ENCODE measurements around the gene UBAP2L. TPM values are rescaled to one million over a fixed set of nuclear protein-coding genes. Genes with fewer than 3 reads are reported as not detected.
"Not testable (repeated sequence)": the region's sequence is repeated elsewhere in the genome, so short reads cannot be mapped to it uniquely, and the experiment has no call there.

The UBAP2L gene
- total RNA-seq, 2 experiments from 2014 or later: 267 to 272 TPM

DNA sequence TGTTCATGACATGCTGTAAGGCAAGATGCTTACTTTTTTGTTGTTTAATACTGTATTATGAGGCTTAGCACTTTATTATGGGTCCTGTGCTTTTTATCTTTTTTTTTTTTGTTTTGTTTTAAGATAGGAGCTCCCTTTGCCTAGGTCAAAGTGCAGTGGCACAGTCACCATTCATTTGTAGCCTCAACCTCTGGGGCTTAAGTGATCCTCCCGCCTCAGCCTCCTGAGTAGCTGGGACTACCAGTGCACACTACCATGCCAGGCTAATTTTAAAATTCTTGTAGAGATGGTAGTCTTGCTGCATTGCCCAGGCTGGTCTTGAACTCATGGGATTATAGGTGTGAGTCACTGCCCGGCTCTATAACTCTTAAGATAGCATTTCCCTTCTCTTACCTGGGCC lies 4.6 kb downstream of the UBAP2L start:
- CTCF ChIA-PET: interaction anchor here (0.5 kb wide), 1 partner anchor 353 kb away, joined by 4 read pairs; no protein-coding TSS in a partner anchor
- POLR2A ChIA-PET: no interaction called here

DNA sequence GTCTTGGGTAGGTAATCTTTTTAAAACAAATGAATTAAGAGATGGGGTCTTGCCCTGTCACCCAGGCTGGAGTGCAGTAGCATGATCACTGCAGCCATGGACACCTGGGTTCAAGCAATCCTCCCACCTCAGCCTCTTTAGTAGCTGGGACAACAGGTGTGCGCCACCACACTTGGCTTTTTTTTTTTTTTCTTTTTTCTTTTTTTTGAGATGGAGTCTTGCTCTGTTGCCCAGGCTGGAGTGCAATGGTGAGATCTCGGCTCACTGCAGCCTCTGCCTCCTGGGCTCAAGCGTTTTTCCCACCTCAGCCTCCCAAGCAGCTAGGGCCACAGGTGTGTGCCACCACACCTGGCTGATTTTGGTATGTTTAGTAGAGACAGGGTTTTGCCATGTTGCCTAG lies 10.4 kb downstream of the UBAP2L start:
- POLR2A ChIA-PET: interaction anchor here (0.6 kb wide), 2 partner anchors 19 to 26 kb away, joined by 3 read pairs; no protein-coding TSS in a partner anchor

DNA sequence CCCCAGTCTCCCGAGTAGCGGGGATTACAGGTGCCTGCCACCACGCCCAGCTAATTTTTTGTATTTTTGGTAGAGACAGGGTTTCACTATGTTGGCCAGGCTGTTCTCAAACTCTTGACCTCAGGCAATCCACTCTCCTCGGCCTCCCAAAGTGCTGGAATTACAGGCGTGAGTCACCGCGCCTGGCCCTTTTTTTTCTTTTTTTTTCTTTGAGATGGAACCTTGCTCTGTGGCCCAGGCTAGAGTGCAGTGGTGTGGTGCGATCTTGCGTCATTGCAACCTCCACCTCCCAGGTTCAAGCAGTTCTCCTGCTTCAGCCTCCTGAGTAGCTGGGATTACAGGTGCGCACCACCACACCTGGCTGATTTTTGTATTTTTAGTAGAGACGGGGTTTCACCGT lies 12.4 kb downstream of the UBAP2L start:
- POLR2A ChIA-PET: not testable (repeated sequence)
- CTCF ChIA-PET: interaction anchor here (0.6 kb wide), 1 partner anchor 99 kb away, joined by 5 read pairs; no protein-coding TSS in a partner anchor

More for the DNA sequence above, 10.4 kb downstream of the UBAP2L start:
- CTCF ChIA-PET: interaction anchor here (0.5 kb wide), 1 partner anchor 48 kb away, joined by 3 read pairs; no protein-coding TSS in a partner anchor

DNA sequence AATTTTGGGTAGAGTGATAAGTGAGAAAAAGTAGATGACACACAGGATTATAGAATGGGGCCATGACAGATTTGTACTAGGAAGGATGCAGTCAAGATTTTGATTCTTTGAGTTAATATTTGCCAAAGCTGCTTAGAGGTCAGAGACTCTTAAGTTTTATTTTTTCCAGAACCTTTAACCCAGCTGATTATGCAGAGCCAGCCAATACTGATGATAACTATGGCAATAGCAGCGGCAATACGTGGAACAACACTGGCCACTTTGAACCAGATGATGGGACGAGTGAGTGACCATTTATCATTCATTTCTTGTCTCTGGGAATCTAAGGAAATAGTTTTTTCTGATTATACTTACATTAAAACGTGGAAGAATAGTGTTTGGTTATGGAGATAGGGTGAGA lies 16.1 kb downstream of the UBAP2L start:
- CTCF ChIA-PET: no interaction called here
- POLR2A ChIA-PET: no interaction called here

DNA sequence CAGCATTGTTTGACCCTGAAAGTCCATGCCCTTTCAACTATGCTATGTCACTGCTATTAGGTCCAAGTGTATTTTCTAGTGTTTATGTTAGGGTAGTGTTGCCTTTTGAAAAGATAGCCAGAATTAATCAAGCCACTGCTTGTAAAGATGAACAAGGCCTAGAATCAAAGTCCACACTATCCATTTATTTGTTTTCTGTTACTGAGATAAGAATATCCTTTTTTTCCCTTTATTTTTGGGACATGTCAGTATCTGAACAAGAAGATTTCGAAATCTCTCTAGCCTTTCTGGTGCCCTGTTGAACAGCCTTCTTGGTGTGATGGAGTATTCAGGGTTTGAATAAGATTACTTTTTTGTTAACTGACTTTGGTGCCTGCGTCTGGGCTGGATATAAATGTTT lies 16.7 kb downstream of the UBAP2L start:
- CTCF ChIA-PET: no interaction called here
- POLR2A ChIA-PET: no interaction called here

DNA sequence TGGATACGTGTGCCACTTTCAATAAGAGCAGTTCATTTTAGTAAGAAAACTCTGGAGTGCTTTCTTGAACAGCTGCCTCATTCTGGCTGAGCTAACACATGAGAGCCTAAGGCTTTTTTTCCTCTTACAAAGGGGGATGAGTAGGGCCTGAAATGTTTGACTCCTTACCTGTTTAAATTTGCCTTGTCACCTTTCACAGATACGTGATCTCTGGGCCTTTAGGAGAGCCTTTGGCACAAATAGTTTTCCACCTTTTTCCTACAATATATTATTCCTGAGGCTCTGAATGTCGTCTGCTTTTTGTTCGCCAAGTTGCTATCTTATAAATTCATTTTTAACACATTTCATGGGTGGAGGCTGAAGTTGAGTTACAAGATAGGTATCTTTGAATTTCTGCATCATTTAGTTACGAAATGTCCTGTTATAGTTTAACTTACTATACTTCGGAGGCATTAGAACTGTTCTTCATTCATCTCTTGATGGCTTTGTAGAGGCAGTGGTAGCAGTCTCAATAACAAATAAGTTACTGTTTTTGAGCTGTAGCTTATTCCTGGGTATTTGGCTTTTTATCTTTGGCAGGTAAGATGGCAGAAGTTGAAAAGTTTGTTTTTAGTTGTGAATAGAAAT lies 17.2 kb downstream of the UBAP2L start:
- POLR2A ChIA-PET: interaction anchor here (0.8 kb wide), 1 partner anchor 28 kb away, joined by 3 read pairs; no protein-coding TSS in a partner anchor
- CTCF ChIA-PET: no interaction called here

DNA sequence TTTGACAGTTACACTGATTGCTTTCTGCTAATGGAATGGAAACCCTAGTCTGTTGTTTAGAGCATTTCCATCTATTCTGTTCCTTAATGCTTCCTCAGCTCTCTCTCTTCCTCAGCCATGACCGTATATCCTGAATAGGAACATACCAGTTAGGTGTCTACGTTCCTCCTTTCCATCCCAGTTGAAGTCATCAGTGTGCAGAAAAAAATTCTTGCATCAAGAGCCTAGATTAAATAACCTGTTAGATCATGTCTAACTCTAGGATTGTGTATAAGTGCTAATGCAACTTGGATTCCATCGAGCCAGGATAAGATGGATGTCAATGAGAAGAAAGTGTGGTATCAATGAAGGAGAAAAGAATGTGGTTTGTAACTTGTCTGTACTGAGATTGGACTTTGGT lies 18.7 kb downstream of the UBAP2L start:
- CTCF ChIA-PET: no interaction called here
- POLR2A ChIA-PET: no interaction called here

DNA sequence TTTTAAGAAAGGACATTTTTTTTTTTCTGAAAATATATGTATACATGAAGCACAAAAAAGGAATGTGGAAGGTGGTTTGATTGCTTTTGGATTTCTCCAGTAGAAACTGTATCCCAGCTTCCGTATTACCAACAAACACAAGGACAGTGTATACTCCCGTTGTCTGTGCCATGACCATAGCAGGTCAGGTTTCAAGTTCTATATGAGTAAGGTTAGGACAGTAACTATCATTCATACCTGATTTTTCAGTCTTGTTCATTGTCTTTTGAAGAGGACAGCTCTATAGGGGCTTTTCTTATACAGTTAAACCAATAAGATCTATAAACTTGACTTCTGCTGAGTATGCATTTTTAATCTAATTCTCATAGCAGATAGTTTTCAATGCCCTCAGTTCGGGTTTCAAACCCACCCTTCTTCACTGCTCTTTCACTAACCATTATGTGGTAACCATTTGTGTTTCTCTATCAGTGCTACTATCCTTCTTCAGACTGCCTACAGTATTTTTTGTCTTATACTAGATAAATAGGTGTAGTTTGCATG lies 19.6 kb downstream of the UBAP2L start:
- POLR2A ChIA-PET: interaction anchor here (0.6 kb wide), 1 partner anchor 93 kb away, joined by 4 read pairs; no protein-coding TSS in a partner anchor
- CTCF ChIA-PET: no interaction called here

DNA sequence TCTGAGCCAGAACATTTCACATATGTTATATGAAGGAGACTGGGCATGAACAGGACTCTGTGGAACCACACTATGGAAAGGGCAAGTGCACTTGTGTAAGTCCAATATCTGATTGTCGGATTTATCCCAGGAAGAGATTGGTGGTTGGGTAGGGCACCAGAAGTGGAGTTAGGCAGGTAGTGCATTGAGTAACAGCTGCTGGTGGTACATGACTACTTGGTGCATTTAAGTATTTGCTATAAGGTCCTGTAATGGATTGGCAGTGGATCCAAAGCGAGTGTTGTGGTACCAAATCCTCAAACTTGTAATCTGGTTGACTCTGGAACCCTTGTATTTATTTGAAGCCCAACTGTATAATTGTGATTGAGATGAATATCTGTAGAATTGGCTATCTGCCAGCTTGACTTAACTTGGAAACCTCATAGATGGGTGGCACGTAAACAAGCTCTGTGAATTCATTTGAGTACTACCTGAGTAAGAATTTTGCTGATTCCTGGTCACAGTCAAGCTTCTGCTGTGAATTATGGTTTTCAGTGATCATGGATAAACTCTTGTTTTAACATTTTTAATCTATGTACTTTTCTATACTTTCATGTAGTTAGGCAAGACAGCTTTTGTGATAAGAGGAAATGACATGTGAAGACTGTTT lies 21.1 kb downstream of the UBAP2L start:
- POLR2A ChIA-PET: no interaction called here
- CTCF ChIA-PET: no interaction called here

DNA sequence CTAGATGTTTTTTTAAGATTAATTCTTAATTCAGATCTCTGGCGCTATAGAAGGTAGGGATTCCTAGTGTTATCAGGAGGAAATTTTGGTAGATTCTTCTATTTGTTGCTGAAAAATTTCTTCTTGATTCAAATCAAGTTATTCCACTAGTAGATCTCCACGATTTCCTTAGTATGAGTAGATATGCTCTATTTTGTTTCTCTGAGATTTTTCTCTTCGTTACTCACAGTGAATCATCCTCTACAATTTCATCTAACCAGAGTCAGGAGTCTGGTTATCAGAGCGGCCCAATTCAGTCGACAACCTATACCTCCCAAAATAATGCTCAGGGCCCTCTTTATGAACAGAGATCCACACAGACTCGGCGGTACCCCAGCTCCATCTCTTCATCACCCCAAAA lies 32.9 kb downstream of the UBAP2L start:
- CTCF ChIA-PET: no interaction called here
- POLR2A ChIA-PET: interaction anchor here (0.7 kb wide), 1 partner anchor 269 kb away, joined by 8 read pairs; no protein-coding TSS in a partner anchor

DNA sequence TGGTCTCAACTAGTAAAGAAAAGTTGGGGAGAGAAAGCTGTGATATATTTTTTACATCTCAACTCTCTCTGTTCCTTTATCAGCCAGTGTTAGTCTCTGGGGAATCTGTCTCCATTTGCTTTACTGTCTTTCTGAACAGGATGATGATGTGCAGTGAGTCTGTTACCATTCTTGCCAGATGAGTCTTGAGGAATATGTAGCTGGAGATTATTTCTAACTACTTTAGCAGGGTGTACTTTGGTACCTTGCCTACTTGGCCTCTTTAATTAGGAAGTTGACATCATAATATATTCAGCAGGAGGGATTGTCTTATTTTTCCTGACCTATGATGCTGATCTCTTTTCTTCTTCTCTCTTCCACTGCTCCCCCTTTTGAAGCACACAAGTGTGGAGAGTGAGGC lies 35.9 kb downstream of the UBAP2L start:
- ChIA-PET POLR2A (no interaction called here), CTCF (interaction anchor here (1.1 to 1.8 kb wide), 3 partner anchors 8 to 67 kb away, joined by 3 to 6 read pairs (median 4); no protein-coding TSS in a partner anchor)

DNA sequence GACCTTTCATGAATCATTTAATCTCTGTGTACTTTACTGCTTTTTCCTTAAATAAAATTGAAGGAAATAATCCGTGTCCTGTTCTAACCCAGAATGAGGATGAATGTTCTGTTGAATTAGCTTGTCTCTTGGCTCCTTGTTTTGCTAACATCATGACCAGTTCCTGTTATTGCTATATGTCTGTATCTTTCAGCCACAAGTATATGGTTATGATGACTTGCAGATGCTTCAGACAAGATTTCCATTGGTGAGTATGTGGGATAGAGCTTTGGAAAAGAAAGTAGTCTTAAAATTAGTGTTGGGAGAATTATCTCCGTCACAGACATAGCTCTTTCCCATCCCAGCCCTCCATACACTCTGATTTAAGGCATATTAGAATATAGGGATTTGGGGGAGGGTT lies 38.0 kb downstream of the UBAP2L start:
- ChIA-PET POLR2A (interaction anchor here (0.6 kb wide), 1 partner anchor 8 kb away, joined by 7 read pairs; no protein-coding TSS in a partner anchor), CTCF (interaction anchor here (0.6 kb wide), 2 partner anchors 93 to 249 kb away, joined by 3 read pairs; no protein-coding TSS in a partner anchor)

DNA sequence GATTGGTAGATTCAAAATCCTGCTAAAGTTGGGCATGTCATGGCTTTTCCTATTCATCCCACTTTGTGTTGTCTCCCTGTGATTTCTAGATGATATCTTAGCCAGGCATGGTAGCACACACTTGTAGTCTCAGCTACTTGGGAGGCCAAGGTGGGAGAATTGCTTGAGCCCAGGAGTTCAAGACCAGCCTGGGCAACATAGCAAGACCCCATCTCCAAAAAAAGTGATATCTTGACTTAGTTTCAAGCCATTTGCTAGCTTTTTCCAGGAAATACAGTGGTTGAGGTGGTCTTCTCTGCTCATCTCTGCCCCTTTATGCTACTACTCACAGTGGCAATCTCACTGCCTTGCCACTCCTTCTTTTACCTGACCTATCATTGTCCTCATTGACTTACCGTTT lies 39.4 kb downstream of the UBAP2L start:
- POLR2A ChIA-PET: no interaction called here
- CTCF ChIA-PET: interaction anchor here (1.2 kb wide), 1 partner anchor 10 kb away, joined by 3 read pairs; no protein-coding TSS in a partner anchor

DNA sequence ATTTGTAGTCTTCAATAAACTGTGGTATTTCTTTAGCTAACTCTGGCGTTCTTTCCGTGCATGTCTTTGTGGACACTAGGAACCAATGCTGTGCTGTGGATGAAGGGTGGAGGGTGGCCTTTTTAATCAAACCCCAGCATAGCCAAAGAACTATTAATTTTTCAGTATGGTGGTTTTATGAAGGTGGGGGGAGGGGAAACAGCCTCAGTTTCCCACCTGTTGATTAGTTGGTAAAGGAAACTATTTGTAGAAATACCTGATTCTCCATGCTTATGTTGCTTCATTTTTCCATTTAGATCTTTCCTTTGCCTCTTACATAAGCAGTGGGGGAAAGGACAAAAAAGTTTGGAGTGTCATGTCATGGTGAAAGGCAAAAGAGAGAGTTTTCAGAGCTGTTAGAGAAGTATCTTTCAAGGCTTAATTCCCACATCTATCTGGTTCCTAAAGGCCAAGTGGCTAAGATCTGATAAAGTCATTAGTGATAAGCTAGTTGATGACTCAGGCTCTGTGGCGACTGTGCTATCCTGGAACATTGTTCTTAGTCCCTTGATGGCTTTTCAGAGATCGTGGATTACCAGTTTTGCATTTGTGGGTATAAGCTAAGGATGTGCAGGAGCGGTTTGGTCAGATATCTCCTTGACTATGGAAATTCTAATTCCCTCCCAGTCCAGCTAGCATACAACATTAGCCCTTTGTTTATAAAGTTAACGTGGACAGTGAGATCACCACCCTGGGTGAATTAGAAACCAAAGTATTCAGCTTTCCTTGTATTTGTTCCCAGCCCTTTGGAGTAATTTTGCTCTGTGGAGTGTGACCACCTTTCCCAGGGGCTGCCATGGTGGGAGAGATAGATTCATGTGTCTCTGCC lies 42.9 kb downstream of the UBAP2L start:
- CTCF ChIA-PET: no interaction called here
- POLR2A ChIA-PET: interaction anchor here (0.8 kb wide), 1 partner anchor 43 kb away, joined by 3 read pairs; the partner anchor contains the start of gene UBAP2L

DNA sequence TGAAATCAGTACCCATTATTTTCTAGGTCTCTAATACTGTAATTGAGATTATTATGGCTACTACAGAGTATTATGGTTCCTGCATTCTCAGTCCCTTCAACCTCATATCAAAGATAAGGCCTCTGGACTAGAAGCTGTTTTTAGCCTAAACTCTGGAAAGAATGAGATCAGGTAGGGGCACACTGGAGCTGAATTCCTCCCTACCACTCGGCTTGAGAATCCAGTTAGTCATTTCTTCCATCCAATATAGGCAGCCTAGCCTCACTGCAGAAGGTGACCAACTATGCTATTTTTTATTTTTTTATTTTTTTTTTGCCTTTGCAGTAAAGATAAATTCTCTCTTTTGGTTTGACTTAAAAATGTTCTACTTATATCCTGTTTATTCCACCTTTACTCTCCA lies 43.7 kb downstream of the UBAP2L start:
- ChIA-PET CTCF (interaction anchor here (1.8 kb wide), 1 partner anchor 61 kb away, joined by 4 read pairs; no protein-coding TSS in a partner anchor), POLR2A (interaction anchor here (0.8 kb wide), 1 partner anchor 44 kb away, joined by 3 read pairs; the partner anchor contains the start of gene UBAP2L)

DNA sequence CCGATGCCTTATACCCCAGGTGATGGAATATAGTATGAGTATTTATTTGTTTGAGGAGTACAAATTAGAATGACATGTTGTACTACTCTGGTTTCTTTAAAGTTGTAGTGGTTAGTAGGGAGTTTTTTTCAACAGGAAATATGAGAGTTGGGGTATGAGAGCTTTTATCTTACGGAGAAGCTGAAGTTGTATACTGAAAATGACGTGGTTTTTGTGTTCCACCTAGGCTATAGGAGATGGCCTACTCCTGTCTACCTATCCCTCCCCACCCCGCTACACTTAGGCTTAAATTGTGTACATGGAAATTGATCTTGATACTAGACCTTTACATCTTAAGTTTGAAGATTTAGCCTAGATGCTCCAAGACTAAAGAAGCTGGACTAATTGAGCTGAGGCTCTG lies 44.8 kb downstream of the UBAP2L start:
- ChIA-PET CTCF (interaction anchor here (1.8 kb wide), 1 partner anchor 60 kb away, joined by 4 read pairs; no protein-coding TSS in a partner anchor), POLR2A (interaction anchor here (0.8 to 0.9 kb wide), 3 partner anchors 27 to 60 kb away, joined by 3 read pairs; no protein-coding TSS in a partner anchor)

DNA sequence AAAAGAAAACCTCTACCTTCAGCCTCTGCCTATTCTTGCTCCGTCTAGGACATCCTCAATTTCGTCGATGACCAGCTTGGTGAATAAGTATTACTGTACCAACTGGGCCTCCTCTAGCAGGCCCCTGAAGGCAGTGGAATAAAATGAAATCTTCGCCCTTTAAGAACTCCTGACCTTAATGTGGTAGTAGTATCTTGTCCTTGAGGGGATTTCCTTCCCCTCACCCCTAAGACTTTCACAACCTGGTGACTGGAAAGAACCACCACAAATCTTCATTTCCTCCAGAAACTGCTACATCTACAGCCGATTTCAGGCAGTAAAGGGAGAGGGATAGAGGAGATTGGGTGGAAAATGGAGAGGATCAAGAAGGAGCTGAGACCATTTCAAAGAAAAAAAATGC lies 50.1 kb downstream of the UBAP2L start:
- POLR2A ChIA-PET: no interaction called here
- CTCF ChIA-PET: interaction anchor here (0.6 to 2.2 kb wide), 6 partner anchors 14 to 115 kb away, joined by 3 to 9 read pairs (median 3); no protein-coding TSS in a partner anchor

DNA sequence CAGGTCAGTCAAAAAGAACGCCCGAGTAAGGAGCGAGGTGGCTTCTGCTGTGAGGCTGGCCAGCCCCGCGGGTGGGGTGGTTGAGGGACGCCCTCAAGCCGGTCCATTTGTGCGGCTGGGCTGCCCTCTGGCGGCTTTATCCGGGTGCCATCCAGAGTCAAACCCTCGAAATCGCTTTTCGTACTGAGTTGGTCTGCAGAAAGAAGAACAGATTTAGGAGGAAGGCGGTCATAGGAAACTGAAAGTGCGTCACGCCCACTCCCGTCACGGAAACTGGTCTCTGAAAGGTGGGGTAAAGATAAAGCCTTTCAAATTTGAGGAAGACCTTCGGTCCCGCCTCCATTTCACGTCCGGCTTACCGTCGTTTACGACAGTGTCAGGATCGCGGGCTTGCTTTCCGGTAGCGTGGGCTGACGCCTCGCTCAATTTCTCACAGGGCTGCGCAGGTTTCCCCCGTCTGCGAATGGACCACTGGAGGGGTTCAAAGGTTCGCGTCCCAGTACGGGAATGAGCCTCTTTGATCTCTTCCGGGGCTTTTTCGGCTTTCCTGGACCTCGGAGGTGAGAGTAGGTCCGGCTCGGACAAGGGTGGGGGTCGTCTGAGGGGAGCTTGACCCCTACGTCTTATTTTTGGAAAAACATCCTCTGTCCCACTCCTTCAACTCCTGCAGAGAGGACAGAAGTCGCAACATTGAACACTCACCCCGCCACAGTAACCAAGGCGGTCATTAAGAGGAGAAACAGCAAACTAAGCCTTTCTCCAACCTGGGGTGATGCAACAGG lies 51.7 kb downstream of the UBAP2L start, which contains the start of gene HAX1:
Gene HAX1, plus strand, starts transcription at position 413 of the 782 bp plus-strand sequence. Its CDS starts 95 bp downstream, at position 508.
- CTCF ChIA-PET: interaction anchor here (0.7 to 2.2 kb wide), 14 partner anchors 11 to 286 kb away, joined by 3 to 10 read pairs (median 4); partner anchors contain the start of gene UBAP2L
- POLR2A ChIA-PET: interaction anchor here (0.6 to 1.1 kb wide), 8 partner anchors 11 to 580 kb away, joined by 3 to 10 read pairs (median 6); no protein-coding TSS in a partner anchor

Data from activated CD8-positive, alpha-beta memory T cell treated with anti-CD3 and anti-CD28 coated beads for 36 hours (primary cell).